ENCODE results near the gene GPX3. TPM values are rescaled to one million over a fixed set of nuclear protein-coding genes. Genes with fewer than 3 reads are reported as not detected.

The GPX3 gene
- total RNA-seq, 1 experiment from 2014 or later = 20.4 TPM

- Histone ChIP-seq H2BK120ac (ENCODE audit: low read depth, low read length, poor library complexity, severe bottlenecking) (no peak overlapping the region), H2BK15ac (ENCODE audit: low read depth, low read length) (no peak overlapping the region), H2BK5ac (ENCODE audit: insufficient read length, low read length) (no peak overlapping the region), H3T11ph (ENCODE audit: low read length) (no peak overlapping the region), H4K20me1 (ENCODE audit: control insufficient read depth, insufficient read depth, insufficient read length) (no peaks in the 10 kb centered on the region), H3K79me1 (ENCODE audit: insufficient read depth, low read depth, low read length, poor library complexity, severe bottlenecking) (no peaks in the 10 kb centered on the region), H3K4me1 (ENCODE audit: insufficient read depth, low read length) (no peaks in the 10 kb centered on the region; the same call in 1 of the 2 replicates), H2AK5ac (ENCODE audit: insufficient read length, low read length) (no peak overlapping the region), H4K91ac (ENCODE audit: insufficient read length, low read depth, low read length) (no peak overlapping the region), H3K27me3 (ENCODE audit: insufficient read depth, low read length) (no peaks in the 10 kb centered on the region), H2BK20ac (ENCODE audit: low read depth, low read length, poor library complexity, severe bottlenecking) (no peak overlapping the region), H3K4me2 (ENCODE audit: insufficient read depth, insufficient read length, low read length) (no peak overlapping the region), H2BK12ac (ENCODE audit: insufficient read length, low read depth, low read length) (no peak overlapping the region), H3K4ac (ENCODE audit: low read depth, low read length) (no peak overlapping the region), H3K18ac (ENCODE audit: insufficient read length, low read depth, low read length) (no peak overlapping the region), H3K23ac (ENCODE audit: insufficient read length, low read depth, low read length) (no peak overlapping the region), H4K8ac (replicated peaks; ENCODE audit: insufficient read length, low read depth, low read length) (no peak overlapping the region), H3K56ac (ENCODE audit: insufficient read length, low read depth, low read length) (no peak overlapping the region), H4K5ac (ENCODE audit: insufficient read length, low read depth, low read length) (no peak overlapping the region), H3K23me2 (ENCODE audit: insufficient read length, low read depth, low read length, poor library complexity, severe bottlenecking) (no peaks in the 10 kb centered on the region), H3K9ac (ENCODE audit: extremely low read depth, insufficient read length, low read length) (no peak overlapping the region), H3K79me2 (ENCODE audit: insufficient read depth, low read length) (no peaks in the 10 kb centered on the region), H3K9me3 (ENCODE audit: control insufficient read depth, low read depth, low read length) (no peaks in the 10 kb centered on the region), H3K14ac (ENCODE audit: insufficient read depth, low read length) (no peak overlapping the region), H2AFZ (ENCODE audit: low read length) (no peak overlapping the region), H3K27ac (ENCODE audit: insufficient read length, low read depth, low read length) (no peak overlapping the region)
- peaks cover 2 to 42% (median 33%) of the 10 kb centered on the region in 3 experiments; a peak in 5 of 7 replicates for H3K36me3 Mint-ChIP-seq (ENCODE audit: insufficient read depth in 1 of 3, low read depth in 3 of 3)
- no peaks in the 10 kb centered on the region for H3K27me3 Mint-ChIP-seq (ENCODE audit: low read depth)
- no peak overlapping the region for H3K27ac Mint-ChIP-seq
- H3K4me3 Mint-ChIP-seq = no peak overlapping the region
- no peak for TF ChIP-seq CTCF (conservative IDR thresholded peaks at IDR 0.05)
- H3K4me1 Mint-ChIP-seq = no peaks in the 10 kb centered on the region
- H3K9me3 Mint-ChIP-seq = no peaks in the 10 kb centered on the region; a peak in 1 of 5 replicates
- no peak for DNase-seq
- no CpG with 5 or more reads among the region's 19 CpGs for WGBS (ENCODE audit: extremely low coverage, insufficient read length, low lambda C conversion rate)
Observed at GRCh38 chr5:151034422-151035379, 14.3 kb downstream of the GPX3 start.

Data from H9 (cell line).